ENCODE data around the gene NTRK2.

Gene NTRK2

DNA sequence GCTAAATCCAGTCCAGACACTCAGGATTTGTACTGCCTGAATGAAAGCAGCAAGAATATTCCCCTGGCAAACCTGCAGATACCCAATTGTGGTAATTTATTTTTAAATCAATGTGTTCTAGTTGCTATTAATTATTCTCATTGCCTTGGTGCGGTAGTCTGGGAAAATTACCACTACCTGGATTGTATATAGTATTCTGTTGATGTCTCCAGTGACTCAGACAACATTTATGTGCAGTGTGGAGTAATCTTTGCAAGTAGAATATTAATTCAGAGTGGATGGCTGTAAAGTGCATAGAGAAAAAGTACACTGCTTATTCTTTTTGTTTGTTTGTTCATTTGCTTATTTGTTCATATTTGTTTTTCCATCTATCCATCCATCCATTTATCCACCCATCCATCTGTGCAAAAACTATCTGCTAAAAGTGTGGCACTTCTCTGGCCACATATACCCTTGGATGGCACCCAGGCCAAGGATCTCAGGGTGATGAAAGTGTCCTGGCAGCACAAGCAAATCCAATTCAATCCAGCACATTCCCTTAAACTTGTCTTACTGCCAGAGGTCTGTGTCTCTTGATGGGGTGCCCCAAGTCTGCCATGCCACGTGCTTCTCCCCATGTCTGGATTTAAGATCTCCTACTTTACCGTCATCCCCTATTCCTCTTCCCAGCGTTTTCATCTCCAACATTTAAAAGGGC is 41.3 kb downstream of the NTRK2 start:
- DNase-seq (ENCODE audit: low spot score) = no peak
- TF ChIP-seq, protein P1, sequence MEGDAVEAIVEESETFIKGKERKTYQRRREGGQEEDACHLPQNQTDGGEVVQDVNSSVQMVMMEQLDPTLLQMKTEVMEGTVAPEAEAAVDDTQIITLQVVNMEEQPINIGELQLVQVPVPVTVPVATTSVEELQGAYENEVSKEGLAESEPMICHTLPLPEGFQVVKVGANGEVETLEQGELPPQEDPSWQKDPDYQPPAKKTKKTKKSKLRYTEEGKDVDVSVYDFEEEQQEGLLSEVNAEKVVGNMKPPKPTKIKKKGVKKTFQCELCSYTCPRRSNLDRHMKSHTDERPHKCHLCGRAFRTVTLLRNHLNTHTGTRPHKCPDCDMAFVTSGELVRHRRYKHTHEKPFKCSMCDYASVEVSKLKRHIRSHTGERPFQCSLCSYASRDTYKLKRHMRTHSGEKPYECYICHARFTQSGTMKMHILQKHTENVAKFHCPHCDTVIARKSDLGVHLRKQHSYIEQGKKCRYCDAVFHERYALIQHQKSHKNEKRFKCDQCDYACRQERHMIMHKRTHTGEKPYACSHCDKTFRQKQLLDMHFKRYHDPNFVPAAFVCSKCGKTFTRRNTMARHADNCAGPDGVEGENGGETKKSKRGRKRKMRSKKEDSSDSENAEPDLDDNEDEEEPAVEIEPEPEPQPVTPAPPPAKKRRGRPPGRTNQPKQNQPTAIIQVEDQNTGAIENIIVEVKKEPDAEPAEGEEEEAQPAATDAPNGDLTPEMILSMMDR (IDR thresholded peaks at IDR 0.05; ENCODE audit: extremely low read depth, missing control alignments) = no peak

DNA sequence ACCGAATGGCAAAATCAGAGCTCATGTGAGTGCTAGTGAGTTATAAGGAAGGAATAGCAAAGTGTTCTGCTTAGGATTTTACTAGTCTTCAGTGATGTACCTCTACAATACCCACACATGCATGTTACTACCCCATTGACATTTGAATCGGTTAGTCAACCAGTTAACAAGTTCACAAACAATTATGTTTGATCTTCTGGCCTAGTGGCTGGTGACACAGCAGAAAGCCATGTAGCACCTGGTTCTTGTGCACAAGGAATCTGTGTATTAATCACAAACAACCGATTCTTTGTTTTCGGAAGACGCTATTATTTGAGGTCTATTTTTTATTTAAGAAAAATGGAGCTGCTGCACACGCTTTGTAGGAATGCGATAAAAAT is 41.9 kb downstream of the NTRK2 start:
- no peak for DNase-seq (ENCODE audit: low spot score)
- TF ChIP-seq, protein P1 (IDR thresholded peaks at IDR 0.05; ENCODE audit: extremely low read depth, missing control alignments) = no peak

DNA sequence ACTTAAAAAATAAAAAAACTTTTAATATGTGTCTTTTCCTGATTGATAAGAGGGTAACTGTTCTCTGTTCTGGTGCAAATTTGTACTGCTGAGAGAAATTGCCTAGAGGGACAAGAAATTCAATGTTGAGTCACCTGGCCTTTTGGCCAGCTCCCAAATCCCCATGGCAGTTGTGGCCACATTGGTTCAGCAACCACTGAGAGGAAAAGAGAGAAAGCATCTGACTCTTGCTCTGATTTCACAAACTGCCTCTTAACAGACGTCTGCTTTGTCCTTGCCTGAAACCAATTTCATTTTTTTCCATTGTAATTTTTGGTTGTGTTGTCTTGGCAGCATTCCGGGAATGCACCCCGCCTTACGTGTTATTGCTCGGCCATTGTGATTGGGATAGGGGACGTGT is 42.4 kb downstream of the NTRK2 start:
- TF ChIP-seq, protein P1 (IDR thresholded peaks at IDR 0.05; ENCODE audit: extremely low read depth, missing control alignments) = no peak
- no peak for DNase-seq (ENCODE audit: low spot score)

DNA sequence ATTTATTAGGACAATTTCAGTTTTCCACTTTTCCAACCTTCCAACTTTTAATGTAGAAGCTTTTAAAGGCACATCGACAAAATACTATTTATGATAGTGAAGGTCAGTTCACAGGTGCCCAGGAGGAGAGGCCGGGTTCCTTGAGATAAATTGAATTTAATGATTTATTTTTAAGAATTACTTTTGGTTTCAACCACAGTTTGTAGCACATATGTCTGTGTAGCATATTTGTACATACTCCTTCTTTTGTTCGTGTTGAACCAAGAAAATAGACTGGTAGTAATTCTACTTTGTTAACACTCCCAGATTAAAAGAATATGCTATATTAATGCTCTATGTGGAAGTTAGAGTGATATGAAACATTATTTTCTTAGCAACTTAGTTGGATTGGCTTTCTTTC is 46.7 kb downstream of the NTRK2 start:
- DNase-seq (ENCODE audit: low spot score) = no peak
- TF ChIP-seq, protein P1 (IDR thresholded peaks at IDR 0.05; ENCODE audit: extremely low read depth, missing control alignments) = no peak

DNA sequence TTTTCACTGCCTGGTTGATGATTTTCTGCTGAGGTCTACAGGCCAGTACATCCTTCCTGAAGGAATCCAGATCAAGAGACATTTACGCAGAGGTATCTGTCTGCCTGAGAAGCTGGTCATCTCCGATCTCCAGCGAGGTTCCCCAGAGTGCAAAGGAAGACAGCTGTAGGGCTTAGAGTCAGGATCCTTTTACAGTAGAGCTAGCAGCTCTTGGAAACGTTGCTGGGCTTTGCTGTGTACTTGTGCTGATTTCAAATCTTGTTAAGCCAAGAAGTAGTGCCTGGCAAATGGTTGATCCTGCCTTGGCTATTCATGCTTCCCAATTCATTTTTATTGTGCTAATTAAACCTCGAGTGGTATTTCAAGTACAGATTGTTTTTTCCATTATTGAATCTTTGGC is 48.9 kb downstream of the NTRK2 start:
- TF ChIP-seq, protein P1 (IDR thresholded peaks at IDR 0.05; ENCODE audit: extremely low read depth, missing control alignments) = no peak
- no peak for DNase-seq (ENCODE audit: low spot score)

DNA sequence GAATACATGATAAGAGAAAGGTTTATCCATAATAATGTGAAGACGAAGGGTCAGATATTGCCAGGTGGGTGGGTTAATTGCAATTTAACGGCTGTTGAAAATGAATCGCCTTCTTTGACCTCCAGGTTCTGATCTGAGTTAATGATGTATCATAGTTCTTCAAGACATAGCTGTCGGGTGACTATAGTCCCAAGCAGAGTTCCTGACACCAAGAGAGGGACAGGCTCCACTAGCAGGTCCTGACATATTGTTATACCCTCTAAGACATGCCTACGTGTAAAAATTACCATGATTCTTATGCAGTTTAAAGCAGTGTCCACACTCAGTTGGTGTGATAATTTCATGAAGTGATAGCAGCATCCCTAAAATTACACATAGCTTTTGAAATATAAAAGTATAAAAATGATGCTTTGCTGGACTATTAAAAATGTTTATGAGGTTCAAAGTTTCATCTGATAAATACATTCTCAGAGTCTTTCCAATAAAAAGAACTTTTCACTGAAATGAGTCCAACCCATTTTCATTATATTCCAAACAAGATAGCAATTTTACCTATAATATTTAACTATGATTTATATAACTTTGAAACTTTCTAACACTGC is 53.0 kb downstream of the NTRK2 start:
- TF ChIP-seq, protein P1 (IDR thresholded peaks at IDR 0.05; ENCODE audit: extremely low read depth, missing control alignments) = no peak
- no peak for DNase-seq (ENCODE audit: low spot score)

DNA sequence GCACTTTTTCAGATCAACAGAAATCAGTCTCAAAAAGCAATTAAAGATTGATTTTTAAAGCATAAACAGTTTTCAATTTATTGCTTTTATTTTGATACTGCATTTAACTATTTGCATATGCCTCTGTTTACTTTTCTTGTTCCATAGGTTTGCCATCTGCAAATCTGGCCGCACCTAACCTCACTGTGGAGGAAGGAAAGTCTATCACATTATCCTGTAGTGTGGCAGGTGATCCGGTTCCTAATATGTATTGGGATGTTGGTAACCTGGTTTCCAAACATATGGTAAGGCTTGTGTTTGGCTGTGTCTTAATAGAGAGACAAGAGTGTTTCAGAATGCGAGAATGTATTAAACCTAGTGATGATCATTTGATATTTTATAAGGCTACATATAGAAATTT is 53.9 kb downstream of the NTRK2 start:
- TF ChIP-seq, protein P1 (IDR thresholded peaks at IDR 0.05; ENCODE audit: extremely low read depth, missing control alignments) = no peak
- no peak for DNase-seq (ENCODE audit: low spot score)

Measured in GM20000 (cell line).